Hematopoietic multipotent progenitor cell (in vitro differentiated cells): ENCODE measurements around the gene IGSF21. TPM values are rescaled to one million over a fixed set of nuclear protein-coding genes. Genes with fewer than 3 reads are reported as not detected.

Experiments
- DNase-seq, 3 donors: peaks; one replicate each; pipeline ENCODE4 v3.0.0-alpha.2; 2011 to 2015; ENCODE audit warnings: low read depth in 2 of 3, low spot score in 2 of 3
- total RNA-seq: library from RNA; depleted of rRNA; stranded (reverse); fragments of >200 nt; gene quantifications from one replicate; pipeline ENCODE4 v1.2.3, GENCODE V29; 2012

The IGSF21 gene
- total RNA-seq, 1 donor, result under 0.01 TPM

GRCh38 chr1:18174037-18174436 is 66.4 kb downstream of the IGSF21 start:
- DNase-seq, result no peak

- no peak for DNase-seq
Measured at GRCh38 chr1:18175051-18175450, 67.5 kb downstream of the IGSF21 start.

GRCh38 chr1:18175530-18176377 is 68.2 kb downstream of the IGSF21 start:
- no peak for DNase-seq

- no peak for DNase-seq
Measured at GRCh38 chr1:18176619-18177018, 69.0 kb downstream of the IGSF21 start.

GRCh38 chr1:18178111-18178510 is 70.5 kb downstream of the IGSF21 start:
- DNase-seq, result no peak

- no peak for DNase-seq
Measured at GRCh38 chr1:18179009-18179408, 71.4 kb downstream of the IGSF21 start.

- no peak for DNase-seq
Measured at GRCh38 chr1:18182398-18183160, 75.0 kb downstream of the IGSF21 start.

GRCh38 chr1:18183533-18183932 is 75.9 kb downstream of the IGSF21 start:
- DNase-seq, result no peak

- DNase-seq, result no peak
Measured at GRCh38 chr1:18187054-18187453, 79.5 kb downstream of the IGSF21 start.

GRCh38 chr1:18188820-18189517 is 81.4 kb downstream of the IGSF21 start:
- no peak for DNase-seq

GRCh38 chr1:18190598-18190997 is 83.0 kb downstream of the IGSF21 start:
- DNase-seq, result no peak

GRCh38 chr1:18191037-18191436 is 83.4 kb downstream of the IGSF21 start:
- DNase-seq, result no peak

GRCh38 chr1:18191481-18192155 is 84.0 kb downstream of the IGSF21 start:
- DNase-seq, result no peak

- DNase-seq, result no peak
Measured at GRCh38 chr1:18192182-18192581, 84.6 kb downstream of the IGSF21 start.

GRCh38 chr1:18192974-18193373 is 85.4 kb downstream of the IGSF21 start:
- DNase-seq, result no peak

GRCh38 chr1:18197299-18197698 is 89.7 kb downstream of the IGSF21 start:
- DNase-seq, result no peak

- no peak for DNase-seq
Measured at GRCh38 chr1:18198260-18198659, 90.7 kb downstream of the IGSF21 start.

- DNase-seq, result no peak
Measured at GRCh38 chr1:18199462-18199861, 91.9 kb downstream of the IGSF21 start.

GRCh38 chr1:18200136-18200717 is 92.6 kb downstream of the IGSF21 start:
- DNase-seq, result no peak

- no peak for DNase-seq
Measured at GRCh38 chr1:18200918-18201317, 93.3 kb downstream of the IGSF21 start.
